Measurements from ENCODE around the gene SLC8B1. TPM values are rescaled to one million over a fixed set of nuclear protein-coding genes. Genes with fewer than 3 reads are reported as not detected.
A peak's percentile ranks its signal among the peaks of the same experiment; 100 is the strongest.

SLC8B1 gene
- total and polyA plus RNA-seq, 9 of the 15 experiments (the other 6 are each of a cell fraction or from before 2014, with no cell fraction given), result 0.86 to 34.1 (median 18.5) TPM

DNA sequence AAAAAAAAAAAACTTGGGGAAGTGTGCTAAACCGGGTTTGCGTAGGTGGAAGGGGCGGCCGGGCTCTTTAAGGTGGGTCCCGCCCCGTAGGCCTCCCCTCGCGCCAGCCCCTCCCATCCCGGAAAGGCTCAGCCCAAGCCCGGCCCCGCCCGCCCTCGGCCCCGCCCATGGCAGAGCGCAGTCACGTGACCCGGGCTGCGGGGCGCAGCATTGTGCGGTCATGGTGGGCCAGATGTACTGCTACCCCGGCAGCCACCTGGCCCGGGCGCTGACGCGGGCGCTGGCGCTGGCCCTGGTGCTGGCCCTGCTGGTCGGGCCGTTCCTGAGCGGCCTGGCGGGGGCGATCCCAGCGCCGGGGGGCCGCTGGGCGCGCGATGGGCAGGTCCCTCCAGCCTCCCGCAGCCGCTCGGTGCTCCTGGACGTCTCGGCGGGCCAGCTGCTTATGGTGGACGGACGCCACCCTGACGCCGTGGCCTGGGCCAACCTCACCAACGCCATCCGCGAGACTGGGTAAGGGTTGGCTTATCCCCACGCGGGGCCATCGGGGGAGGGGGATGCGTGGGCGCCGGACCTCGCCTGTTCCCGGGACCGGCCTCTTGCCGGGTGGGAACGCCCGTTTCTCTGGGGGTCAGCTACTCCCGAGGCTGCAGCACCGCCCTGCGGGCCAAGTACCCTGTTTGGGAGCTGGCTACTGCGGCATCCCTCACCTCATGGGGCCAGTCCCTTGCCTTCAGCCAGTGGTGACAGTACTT is 23.6 kb upstream of the SLC8B1 start, which contains the start of gene PLBD2 (continued):
- TF ChIP-seq MCM7 (IDR thresholded peaks at IDR 0.05), result no peak
- TF ChIP-seq STAT5B (CRISPR knock-in tag; IDR thresholded peaks at IDR 0.05), result no peak
- TF ChIP-seq NBN (IDR thresholded peaks at IDR 0.05; ENCODE audit: low read depth), result no peak
- no peak for TF ChIP-seq ETV6 (IDR thresholded peaks at IDR 0.05; ENCODE audit: borderline replicate concordance in 1 of 2, low read depth in 2 of 2, low read length in 1 of 2)
- no peak for TF ChIP-seq ETV6 (CRISPR knock-in tag; IDR thresholded peaks at IDR 0.05; ENCODE audit: borderline replicate concordance)
- TF ChIP-seq, protein P1, sequence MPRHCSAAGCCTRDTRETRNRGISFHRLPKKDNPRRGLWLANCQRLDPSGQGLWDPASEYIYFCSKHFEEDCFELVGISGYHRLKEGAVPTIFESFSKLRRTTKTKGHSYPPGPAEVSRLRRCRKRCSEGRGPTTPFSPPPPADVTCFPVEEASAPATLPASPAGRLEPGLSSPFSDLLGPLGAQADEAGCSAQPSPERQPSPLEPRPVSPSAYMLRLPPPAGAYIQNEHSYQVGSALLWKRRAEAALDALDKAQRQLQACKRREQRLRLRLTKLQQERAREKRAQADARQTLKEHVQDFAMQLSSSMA (CRISPR knock-in tag; IDR thresholded peaks at IDR 0.05), result no peak
- no peak for TF ChIP-seq SRSF9 (IDR thresholded peaks at IDR 0.05; ENCODE audit: borderline replicate concordance, low read depth, low read length)
- TF ChIP-seq, protein P2, sequence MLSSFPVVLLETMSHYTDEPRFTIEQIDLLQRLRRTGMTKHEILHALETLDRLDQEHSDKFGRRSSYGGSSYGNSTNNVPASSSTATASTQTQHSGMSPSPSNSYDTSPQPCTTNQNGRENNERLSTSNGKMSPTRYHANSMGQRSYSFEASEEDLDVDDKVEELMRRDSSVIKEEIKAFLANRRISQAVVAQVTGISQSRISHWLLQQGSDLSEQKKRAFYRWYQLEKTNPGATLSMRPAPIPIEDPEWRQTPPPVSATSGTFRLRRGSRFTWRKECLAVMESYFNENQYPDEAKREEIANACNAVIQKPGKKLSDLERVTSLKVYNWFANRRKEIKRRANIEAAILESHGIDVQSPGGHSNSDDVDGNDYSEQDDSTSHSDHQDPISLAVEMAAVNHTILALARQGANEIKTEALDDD (IDR thresholded peaks at IDR 0.05), result no peak
- TF ChIP-seq ZBTB8A (IDR thresholded peaks at IDR 0.05; ENCODE audit: partially characterized antibody), result no peak
- no peak for TF ChIP-seq PHF21A (IDR thresholded peaks at IDR 0.05; ENCODE audit: borderline replicate concordance, low read depth)
- no peak for TF ChIP-seq SOX6 (IDR thresholded peaks at IDR 0.05)
- no peak for TF ChIP-seq SMARCA5 (IDR thresholded peaks at IDR 0.05)
- peak; percentile 34; the same call in 1 of the 2 replicates for TF ChIP-seq GABPA (tag; conservative IDR thresholded peaks at IDR 0.05; ENCODE audit: low read depth)
- no peak for TF ChIP-seq KLF13 (tag; IDR thresholded peaks at IDR 0.05; ENCODE audit: borderline replicate concordance, low read depth)
- TF ChIP-seq ZNF143 (CRISPR knock-in tag; IDR thresholded peaks at IDR 0.05), result no peak
- TF ChIP-seq HDAC3 (IDR thresholded peaks at IDR 0.05; ENCODE audit: borderline replicate concordance, partially characterized antibody), result no peak
- TF ChIP-seq BDP1 (IDR thresholded peaks at IDR 0.05; ENCODE audit: insufficient read depth, insufficient read length), result no peak
- 0 out of 2 replicates have a peak, but pooled peaks have one; percentile 37 for TF ChIP-seq FOSL1 (tag; conservative IDR thresholded peaks at IDR 0.05)
- peak; percentile 56 for TF ChIP-seq RBBP5 (IDR thresholded peaks at IDR 0.05; ENCODE audit: borderline replicate concordance, insufficient read depth, low read length, poor library complexity, severe bottlenecking)
- TF ChIP-seq MCM3 (IDR thresholded peaks at IDR 0.05), result no peak
- no peak for TF ChIP-seq NCOA4 (IDR thresholded peaks at IDR 0.05; ENCODE audit: partially characterized antibody)
- TF ChIP-seq, protein P3, sequence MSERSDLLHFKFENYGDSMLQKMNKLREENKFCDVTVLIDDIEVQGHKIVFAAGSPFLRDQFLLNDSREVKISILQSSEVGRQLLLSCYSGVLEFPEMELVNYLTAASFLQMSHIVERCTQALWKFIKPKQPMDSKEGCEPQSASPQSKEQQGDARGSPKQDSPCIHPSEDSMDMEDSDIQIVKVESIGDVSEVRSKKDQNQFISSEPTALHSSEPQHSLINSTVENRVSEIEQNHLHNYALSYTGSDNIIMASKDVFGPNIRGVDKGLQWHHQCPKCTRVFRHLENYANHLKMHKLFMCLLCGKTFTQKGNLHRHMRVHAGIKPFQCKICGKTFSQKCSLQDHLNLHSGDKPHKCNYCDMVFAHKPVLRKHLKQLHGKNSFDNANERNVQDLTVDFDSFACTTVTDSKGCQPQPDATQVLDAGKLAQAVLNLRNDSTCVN (CRISPR knock-in tag; IDR thresholded peaks at IDR 0.05), result no peak
- TF ChIP-seq MTA1 (IDR thresholded peaks at IDR 0.05; ENCODE audit: borderline replicate concordance), result no peak
- TF ChIP-seq, protein P4, sequence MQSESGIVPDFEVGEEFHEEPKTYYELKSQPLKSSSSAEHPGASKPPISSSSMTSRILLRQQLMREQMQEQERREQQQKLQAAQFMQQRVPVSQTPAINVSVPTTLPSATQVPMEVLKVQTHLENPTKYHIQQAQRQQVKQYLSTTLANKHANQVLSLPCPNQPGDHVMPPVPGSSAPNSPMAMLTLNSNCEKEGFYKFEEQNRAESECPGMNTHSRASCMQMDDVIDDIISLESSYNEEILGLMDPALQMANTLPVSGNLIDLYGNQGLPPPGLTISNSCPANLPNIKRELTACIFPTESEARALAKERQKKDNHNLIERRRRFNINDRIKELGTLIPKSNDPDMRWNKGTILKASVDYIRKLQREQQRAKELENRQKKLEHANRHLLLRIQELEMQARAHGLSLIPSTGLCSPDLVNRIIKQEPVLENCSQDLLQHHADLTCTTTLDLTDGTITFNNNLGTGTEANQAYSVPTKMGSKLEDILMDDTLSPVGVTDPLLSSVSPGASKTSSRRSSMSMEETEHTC (IDR thresholded peaks at IDR 0.05), result peak; percentile 71; the same call in 1 of the 2 replicates
- peak; percentile 62 for TF ChIP-seq HMGN3 (IDR thresholded peaks at IDR 0.05; ENCODE audit: borderline replicate concordance, extremely low read depth, insufficient read length, low read depth, low read length)
- no peak for TF ChIP-seq LARP7 (IDR thresholded peaks at IDR 0.05)

Data from K562 (cell line).